ENCODE measurements around the gene CALN1.
"Not testable (repeated sequence)": the region's sequence is repeated elsewhere in the genome, so short reads cannot be mapped to it uniquely, and the experiment has no call there.

The CALN1 gene

DNA sequence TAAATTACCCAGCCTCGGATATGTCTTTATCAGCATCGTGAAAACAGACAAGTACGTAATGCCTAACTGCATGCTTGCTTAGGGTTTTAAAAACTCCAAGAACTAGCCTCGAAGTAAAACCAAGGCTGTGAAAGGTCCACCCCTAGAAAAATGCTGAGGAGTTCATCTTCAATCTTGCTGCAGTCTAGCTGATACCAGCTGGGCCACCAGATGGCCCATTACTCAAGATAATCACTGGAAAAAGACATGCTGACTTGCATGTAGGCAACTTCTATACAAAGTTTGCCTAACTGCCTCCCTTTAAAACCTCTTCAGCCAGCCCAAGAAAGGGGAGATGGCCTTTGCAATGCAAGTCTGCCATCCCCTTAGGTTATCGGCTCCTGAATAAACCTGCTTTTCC lies 666.1 kb downstream of the CALN1 start:
- no peak for DNase-seq (ENCODE audit: low read depth)
- H3K4me3 ChIP-seq (ENCODE audit: low read length): no peak overlapping the region
- TF ChIP-seq, protein P1, sequence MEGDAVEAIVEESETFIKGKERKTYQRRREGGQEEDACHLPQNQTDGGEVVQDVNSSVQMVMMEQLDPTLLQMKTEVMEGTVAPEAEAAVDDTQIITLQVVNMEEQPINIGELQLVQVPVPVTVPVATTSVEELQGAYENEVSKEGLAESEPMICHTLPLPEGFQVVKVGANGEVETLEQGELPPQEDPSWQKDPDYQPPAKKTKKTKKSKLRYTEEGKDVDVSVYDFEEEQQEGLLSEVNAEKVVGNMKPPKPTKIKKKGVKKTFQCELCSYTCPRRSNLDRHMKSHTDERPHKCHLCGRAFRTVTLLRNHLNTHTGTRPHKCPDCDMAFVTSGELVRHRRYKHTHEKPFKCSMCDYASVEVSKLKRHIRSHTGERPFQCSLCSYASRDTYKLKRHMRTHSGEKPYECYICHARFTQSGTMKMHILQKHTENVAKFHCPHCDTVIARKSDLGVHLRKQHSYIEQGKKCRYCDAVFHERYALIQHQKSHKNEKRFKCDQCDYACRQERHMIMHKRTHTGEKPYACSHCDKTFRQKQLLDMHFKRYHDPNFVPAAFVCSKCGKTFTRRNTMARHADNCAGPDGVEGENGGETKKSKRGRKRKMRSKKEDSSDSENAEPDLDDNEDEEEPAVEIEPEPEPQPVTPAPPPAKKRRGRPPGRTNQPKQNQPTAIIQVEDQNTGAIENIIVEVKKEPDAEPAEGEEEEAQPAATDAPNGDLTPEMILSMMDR (conservative IDR thresholded peaks at IDR 0.05; ENCODE audit: low read depth, low read length): no peak

DNA sequence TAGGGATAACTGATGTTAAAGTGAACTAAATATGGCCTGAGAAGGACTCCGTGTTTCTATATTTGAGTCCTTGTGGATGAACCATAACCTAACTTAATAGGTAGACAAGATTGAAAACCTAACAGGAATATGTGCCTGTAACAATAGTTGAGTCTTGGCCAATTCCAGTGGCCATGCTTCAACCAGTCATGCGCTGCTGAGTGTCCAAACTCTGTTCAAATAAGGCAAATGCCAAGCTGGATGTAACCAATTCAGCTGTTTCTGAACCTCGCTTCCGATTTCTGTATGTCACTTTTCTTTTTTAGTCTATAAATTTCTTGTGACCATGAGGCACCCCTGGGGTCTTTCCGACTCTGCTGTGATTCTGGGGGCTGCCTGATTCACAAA lies 672.0 kb downstream of the CALN1 start:
- no peak for DNase-seq (ENCODE audit: low read depth)
- no peak overlapping the region for H3K4me3 ChIP-seq (ENCODE audit: low read length)
- TF ChIP-seq, protein P1 (conservative IDR thresholded peaks at IDR 0.05; ENCODE audit: low read depth, low read length): no peak

DNA sequence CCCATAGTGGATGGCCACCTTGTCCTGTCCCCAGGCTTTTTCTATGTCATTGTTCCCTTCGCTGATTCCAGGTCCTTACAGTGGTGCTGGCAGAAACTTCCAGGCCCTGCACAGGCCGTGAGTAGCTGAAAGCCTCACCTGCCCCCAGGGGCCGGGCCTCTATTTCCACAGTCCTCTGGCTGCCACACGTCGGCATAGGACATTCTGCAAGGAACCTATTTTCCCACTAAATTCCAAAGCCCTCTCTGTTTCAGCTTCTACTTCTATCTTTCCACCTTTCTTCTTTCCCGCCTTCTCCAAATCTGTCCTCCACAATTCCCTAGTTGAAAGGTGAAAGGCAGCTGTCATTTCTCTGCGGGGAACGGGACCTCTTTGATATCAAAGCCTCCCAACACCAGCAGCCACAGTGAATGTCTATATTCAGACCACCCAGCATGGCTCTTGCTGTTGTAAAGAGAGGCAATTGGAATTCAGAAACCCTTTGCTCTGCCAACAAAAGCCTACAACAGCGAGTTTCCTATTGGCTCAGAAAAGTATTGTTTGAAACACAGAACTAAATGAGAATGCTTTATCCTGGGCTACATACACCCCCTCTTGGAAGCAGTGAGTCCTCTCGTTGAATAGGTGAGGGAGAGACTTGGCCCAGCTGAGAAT lies 672.5 kb downstream of the CALN1 start:
- TF ChIP-seq, protein P1 (conservative IDR thresholded peaks at IDR 0.05; ENCODE audit: low read depth, low read length): no peak
- DNase-seq (ENCODE audit: low read depth): no peak

DNA sequence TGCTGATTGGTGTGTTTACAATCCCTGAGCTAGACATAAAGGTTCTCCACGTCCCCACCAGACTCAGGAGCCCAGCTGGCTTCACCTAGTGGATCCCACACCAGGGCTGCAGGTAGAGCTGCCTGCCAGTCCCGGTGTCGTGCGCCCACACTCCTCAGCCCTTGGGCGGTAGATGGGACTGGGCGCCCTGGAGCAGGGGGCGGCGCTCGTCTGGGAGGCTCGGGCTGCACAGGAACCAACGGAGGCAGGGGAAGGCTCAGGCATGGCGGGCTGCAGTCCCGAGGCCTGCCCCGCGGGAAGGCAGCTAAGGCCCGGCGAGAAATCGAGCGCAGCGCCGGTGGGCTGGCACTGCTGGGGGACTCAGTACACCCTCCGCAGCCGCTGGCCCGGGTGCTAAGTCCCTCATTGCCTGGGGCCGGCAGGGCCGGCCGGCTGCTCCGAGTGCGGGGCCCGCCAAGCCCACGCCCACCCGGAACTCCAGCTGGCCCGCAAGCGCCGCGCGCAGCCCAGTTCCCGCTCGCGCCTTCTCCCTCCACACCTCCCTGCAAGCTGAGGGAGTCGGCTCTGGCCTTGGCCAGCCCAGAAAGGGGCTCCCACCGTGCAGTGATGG lies 674.1 kb downstream of the CALN1 start:
- H3K4me3 ChIP-seq (ENCODE audit: low read length); DNase-seq (ENCODE audit: low read depth): not testable (repeated sequence)

More for the DNA sequence above, 672.5 kb downstream of the CALN1 start:
- no peak overlapping the region for H3K4me3 ChIP-seq (ENCODE audit: low read length)

DNA sequence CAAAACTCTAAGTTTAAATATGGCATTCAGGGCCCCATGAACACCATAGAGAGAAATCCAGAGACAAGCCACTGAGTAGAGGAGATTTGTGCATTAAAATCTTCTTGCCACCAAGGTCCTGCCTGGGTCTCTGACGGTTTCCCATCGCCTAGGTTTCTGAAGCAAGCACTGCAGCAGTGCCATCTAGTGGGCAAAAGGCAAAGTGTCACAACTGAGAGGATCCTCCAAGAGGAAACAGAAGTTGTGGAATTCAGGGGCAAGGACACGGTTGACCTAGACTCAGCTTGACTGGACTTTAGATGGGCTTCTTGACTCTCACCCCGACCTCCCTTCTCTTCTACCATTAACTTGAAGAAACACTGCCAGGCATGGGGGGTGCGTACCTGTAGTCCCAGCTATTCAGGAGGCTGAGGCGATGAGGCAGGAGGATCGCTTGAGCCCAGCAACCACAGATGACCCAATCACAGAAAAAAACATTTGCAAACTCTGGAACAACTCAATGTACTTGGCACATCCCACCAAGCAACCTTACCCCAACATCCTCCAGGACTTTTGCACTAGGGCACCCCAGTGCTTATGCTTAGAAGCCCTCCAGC lies 676.1 kb downstream of the CALN1 start:
- peak; percentile 6 for DNase-seq (ENCODE audit: low read depth)
- TF ChIP-seq, protein P1 (conservative IDR thresholded peaks at IDR 0.05; ENCODE audit: low read depth, low read length): peak; percentile 96
- H3K4me3 ChIP-seq (ENCODE audit: low read length): no peak overlapping the region

DNA sequence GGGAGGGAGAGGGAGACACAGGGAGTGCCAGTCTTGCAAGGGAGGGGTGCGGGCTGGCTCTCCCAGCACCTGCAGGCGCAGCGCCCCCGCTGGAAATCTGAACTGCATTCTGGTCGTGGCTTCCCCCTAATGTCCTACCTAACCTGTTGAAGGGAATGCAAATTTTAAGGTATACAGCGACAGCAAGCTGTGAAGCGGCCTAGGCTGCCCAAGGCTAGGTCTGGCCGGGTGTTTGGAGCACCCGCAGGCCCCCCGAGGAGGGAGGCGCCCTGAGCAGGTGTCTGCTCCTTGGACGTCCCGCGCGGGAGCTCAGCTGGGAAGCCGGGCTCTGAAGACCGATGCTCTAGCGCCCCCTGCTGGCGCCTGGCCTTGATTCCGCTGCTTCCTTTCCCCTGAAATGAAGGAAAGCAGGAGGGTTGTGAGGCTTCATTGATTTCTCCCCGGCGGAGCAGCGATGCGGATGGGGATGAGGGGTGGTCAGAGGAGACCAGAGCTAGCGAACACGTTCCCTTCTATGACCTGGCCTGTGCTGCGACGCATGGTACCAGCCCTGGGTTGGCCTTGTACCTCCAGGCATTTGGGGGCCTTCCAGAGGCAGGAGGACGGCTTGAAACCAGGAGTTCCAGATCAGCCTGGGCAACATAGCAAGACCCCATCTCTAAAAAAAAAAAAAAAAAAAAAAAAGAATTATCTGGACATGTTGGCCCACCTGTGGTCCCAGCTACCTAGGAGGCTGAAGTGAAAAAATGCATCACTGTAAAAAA lies 678.8 kb downstream of the CALN1 start:
- peak; percentile 10 for DNase-seq (ENCODE audit: low read depth)
- H3K4me3 ChIP-seq (ENCODE audit: low read length): no peak overlapping the region
- TF ChIP-seq, protein P1 (conservative IDR thresholded peaks at IDR 0.05; ENCODE audit: low read depth, low read length): peak; percentile 80

DNA sequence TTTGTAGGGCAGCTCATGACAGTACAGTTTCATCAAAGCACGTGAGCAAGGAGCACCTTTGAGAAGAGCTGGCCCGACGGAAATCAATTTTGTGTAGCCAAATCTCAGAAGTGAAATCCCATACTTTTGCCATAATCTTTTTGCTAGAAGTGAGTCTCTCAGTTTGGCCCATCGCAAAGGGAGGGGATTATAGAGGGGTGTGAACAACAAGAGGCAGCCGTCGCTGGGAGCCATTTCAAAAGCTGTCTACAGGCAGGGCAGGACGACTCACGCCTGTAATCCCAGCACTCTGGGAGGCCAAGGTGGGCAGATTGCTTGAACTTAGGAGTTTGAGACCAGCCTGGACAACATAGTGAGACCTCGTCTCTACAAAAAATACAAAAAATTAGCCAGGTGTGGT lies 680.4 kb downstream of the CALN1 start:
- TF ChIP-seq, protein P1 (conservative IDR thresholded peaks at IDR 0.05; ENCODE audit: low read depth, low read length): no peak
- H3K4me3 ChIP-seq (ENCODE audit: low read length): no peak overlapping the region
- no peak for DNase-seq (ENCODE audit: low read depth)

Measured in retinal pigment epithelial cell (primary cell).